ENCODE results near the gene CA5A.

- TF ChIP-seq TAF1 (IDR thresholded peaks at IDR 0.05; ENCODE audit: borderline replicate concordance, low read depth, low read length) (no peak), POLR2AphosphoS5 (IDR thresholded peaks at IDR 0.05; ENCODE audit: low read depth, low read length) (no peak), POLR2A (IDR thresholded peaks at IDR 0.05; ENCODE audit: low read depth, low read length) (no peak)
Measured at GRCh38 chr16:87895641-87896141, 40.6 kb downstream of the CA5A start.
